HEK293T (cell line): ENCODE measurements around the gene KRTAP19-8.

Source experiments
- ARNT ChIP-seq: fragments of 450-650 bp; IDR thresholded peaks from 2 replicates; pipeline ENCODE4 v1.6.1; 2017; ENCODE audit warnings: mild to moderate bottlenecking
- BHLHE40 ChIP-seq: fragments of 450-650 bp; IDR thresholded peaks from 2 replicates; pipeline ENCODE4 v1.6.1; 2016; ENCODE audit warnings: mild to moderate bottlenecking, moderate library complexity, borderline replicate concordance
- CTBP1 ChIP-seq: fragments of 450-650 bp; IDR thresholded peaks from 2 replicates; pipeline ENCODE4 v1.6.1; 2016; ENCODE audit warnings: borderline replicate concordance
- ELF4 ChIP-seq: fragments of 450-650 bp; IDR thresholded peaks from 2 replicates; pipeline ENCODE4 v1.6.1; 2017; ENCODE audit warnings: antibody characterized with exemption
- FOXA1 ChIP-seq: fragments of 450-650 bp; IDR thresholded peaks from 2 replicates; pipeline ENCODE4 v1.6.1; 2016; ENCODE audit warnings: mild to moderate bottlenecking
- FOXK2 ChIP-seq: fragments of 450-650 bp; IDR thresholded peaks from 2 replicates; pipeline ENCODE4 v1.6.1; 2016; ENCODE audit warnings: mild to moderate bottlenecking
- FOXM1 ChIP-seq: fragments of 450-650 bp; IDR thresholded peaks from 2 replicates; pipeline ENCODE4 v1.6.1; 2017; ENCODE audit warnings: mild to moderate bottlenecking, borderline replicate concordance
- NFRKB ChIP-seq: fragments of 450-650 bp; IDR thresholded peaks from 2 replicates; pipeline ENCODE4 v1.6.1; 2016; ENCODE audit warnings: mild to moderate bottlenecking, moderate library complexity
- PKNOX1 ChIP-seq: fragments of 450-650 bp; IDR thresholded peaks from 2 replicates; pipeline ENCODE4 v1.6.1; 2016
- SP1 ChIP-seq: fragments of 450-650 bp; IDR thresholded peaks from 2 replicates; pipeline ENCODE4 v1.6.1; 2017
- SUZ12 ChIP-seq: fragments of 450-650 bp; IDR thresholded peaks from 2 replicates; pipeline ENCODE4 v1.6.1; 2016; ENCODE audit warnings: mild to moderate bottlenecking
- TARDBP ChIP-seq: fragments of 450-650 bp; IDR thresholded peaks from 2 replicates; pipeline ENCODE4 v1.6.1; 2016
- ZNF384 ChIP-seq: fragments of 450-650 bp; IDR thresholded peaks from 2 replicates; pipeline ENCODE4 v1.6.1; 2016

GRCh38 chr21:31034378-31034777 lies 3.9 kb downstream of the KRTAP19-8 start:
- TF ChIP-seq BHLHE40 (no peak), TARDBP (no peak), ELF4 (no peak), FOXK2 (no peak), ARNT (no peak), PKNOX1 (no peak), FOXA1 (no peak), CTBP1 (no peak), ZNF384 (no peak), SP1 (no peak), FOXM1 (no peak), SUZ12 (no peak), NFRKB (no peak)
